SK-N-SH (cell line): ENCODE data around the gene ENTR1. TPM values are rescaled to one million over a fixed set of nuclear protein-coding genes. Genes with fewer than 3 reads are reported as not detected.

ENCODE experiments used
- CTCF ChIA-PET: fragments of 300-600, 350-600 bp; formaldehyde crosslinking; extraction: SDS; loops from one replicate; lab custom pipeline; 2021; lab: Yijun Ruan, JAX
- POLR2A ChIA-PET: fragments of 350-600 bp; sonication (Branson Sonifier 250); formaldehyde crosslinking; extraction: SDS; loops from one replicate; lab custom pipeline; 2020; ENCODE audit warnings: antibody characterized with exemption, inconsistent platforms; lab: Yijun Ruan, JAX
- DNase-seq: peaks from one replicate; pipeline ENCODE4 v3.0.0; 2012
- H2AFZ ChIP-seq: fragments of 200-600 bp; sonication (generic); 2 replicates; pipeline ENCODE4 v1.8.1; 2016; ENCODE audit warnings: antibody characterized with exemption, mild to moderate bottlenecking, low read depth
- H3F3A ChIP-seq: fragments of 200-600 bp; sonication (generic); replicated peaks from 2 replicates; pipeline ENCODE3; 2016; ENCODE audit warnings: antibody characterized with exemption, mild to moderate bottlenecking; ENCODE audit not compliant: insufficient read depth
- H3K27ac ChIP-seq, 2 experiments: fragments of 200-500 bp in 1 of 2; fragments of 200-600 bp in 1 of 2; sonication (Bioruptor generic) in 1 of 2; sonication (generic), shearing (Covaris generic) in 1 of 2; 2 replicates each; pipeline versions ENCODE4 v1.5.1 to v1.6.1; 2014 to 2016; ENCODE audit warnings: low read depth in 2 of 2, inconsistent platforms in 1 of 2, low read length in 1 of 2, mild to moderate bottlenecking in 1 of 2, mixed read lengths in 1 of 2
- H3K27me3 ChIP-seq: fragments of 200-600 bp; sonication (generic), shearing (Covaris generic); 2 replicates; pipeline ENCODE4 v1.6.1; 2016; ENCODE audit warnings: mixed run types; ENCODE audit not compliant: insufficient read depth
- H3K36me3 ChIP-seq, 2 experiments: fragments of 200-500 bp in 1 of 2; fragments of 200-600 bp in 1 of 2; sonication (Bioruptor generic) in 1 of 2; sonication (generic) in 1 of 2; replicated peaks in 1 of 2; 2 replicates each; pipeline versions ENCODE3 to v1.5.1; 2014 to 2016; ENCODE audit warnings: low read length in 1 of 2, mild to moderate bottlenecking in 1 of 2; ENCODE audit not compliant: insufficient read depth in 2 of 2, control insufficient read depth in 1 of 2
- H3K4me1 ChIP-seq, 2 experiments: fragments of 200-500 bp in 1 of 2; fragments of 200-600 bp in 1 of 2; sonication (Bioruptor generic) in 1 of 2; sonication (generic), shearing (Covaris generic) in 1 of 2; 2 replicates each; pipeline versions ENCODE4 v1.5.1 to v1.6.1; 2014 to 2016; ENCODE audit warnings: low read depth in 1 of 2, low read length in 1 of 2, mixed run types in 1 of 2; ENCODE audit not compliant: insufficient read depth in 2 of 2, control insufficient read depth in 1 of 2
- H3K4me2 ChIP-seq: fragments of 200-600 bp; sonication (generic), shearing (Covaris generic); 2 replicates; pipeline ENCODE4 v1.6.1; 2017; ENCODE audit warnings: mixed run types
- H3K4me3 ChIP-seq, 2 experiments: fragments of 200-500 bp in 1 of 2; fragments of 200-600 bp in 1 of 2; sonication (Bioruptor generic) in 1 of 2; sonication (generic), shearing (Covaris generic) in 1 of 2; 2 replicates each; pipeline versions ENCODE4 v1.5.1 to v1.8.1; 2014 to 2016; ENCODE audit warnings: low read depth in 2 of 2, inconsistent platforms in 1 of 2, low read length in 1 of 2, mild to moderate bottlenecking in 1 of 2, mixed read lengths in 1 of 2, moderate library complexity in 1 of 2
- H3K79me2 ChIP-seq: fragments of 200-600 bp; sonication (generic); 2 replicates; pipeline ENCODE4 v1.8.1; 2017; ENCODE audit warnings: mild to moderate bottlenecking; ENCODE audit not compliant: insufficient read depth
- H3K9ac ChIP-seq: fragments of 200-600 bp; sonication (generic); 2 replicates; pipeline ENCODE4 v1.6.1; 2017; ENCODE audit warnings: mixed run types
- H3K9me2 ChIP-seq: fragments of 200-600 bp; sonication (generic); 2 replicates; pipeline ENCODE4 v1.6.1; 2017; ENCODE audit warnings: mixed run types
- H3K9me3 ChIP-seq: fragments of 200-600 bp; sonication (generic); 2 replicates; pipeline ENCODE4 v1.6.1; 2017; ENCODE audit warnings: mixed run types, mild to moderate bottlenecking, moderate library complexity
- H4K20me1 ChIP-seq: fragments of 200-600 bp; sonication (generic); 2 replicates; pipeline ENCODE4 v1.6.1; 2017; ENCODE audit warnings: mild to moderate bottlenecking, mixed run types; ENCODE audit not compliant: insufficient read depth
- CHD2 ChIP-seq: fragments of 150-350 bp; IDR thresholded peaks from 2 replicates; pipeline ENCODE4 v1.6.1; 2018; ENCODE audit warnings: low read length; ENCODE audit not compliant: partially characterized antibody
- FOSL2 ChIP-seq: IDR thresholded peaks from 2 replicates; pipeline ENCODE4 v1.4.0; 2012; ENCODE audit warnings: low read depth, mild to moderate bottlenecking, moderate library complexity, borderline replicate concordance
- FOXJ3 ChIP-seq: sonication (generic); formaldehyde crosslinking; IDR thresholded peaks from 2 replicates; pipeline ENCODE4 v1.5.1; 2020; ENCODE audit warnings: mild to moderate bottlenecking, missing genetic modification reagents
- GATA2 ChIP-seq: sonication (generic); formaldehyde crosslinking; IDR thresholded peaks from 2 replicates; pipeline ENCODE4 v1.5.0; 2020; ENCODE audit warnings: mild to moderate bottlenecking, missing genetic modification reagents
- JUND ChIP-seq: IDR thresholded peaks from 2 replicates; pipeline ENCODE4 v1.4.0; 2012
- MEF2A ChIP-seq: IDR thresholded peaks from 2 replicates; pipeline ENCODE4 v1.4.0; 2012; ENCODE audit warnings: low read depth, borderline replicate concordance
- MXI1 ChIP-seq: IDR thresholded peaks from 2 replicates; pipeline ENCODE4 v1.6.1; 2012; ENCODE audit warnings: mild to moderate bottlenecking, low read depth, low read length, improper control_type of control experiment
- NRF1 ChIP-seq: IDR thresholded peaks from 2 replicates; pipeline ENCODE4 v1.6.1; 2012; ENCODE audit warnings: low read depth, mild to moderate bottlenecking, low read length
- RAD21 ChIP-seq: IDR thresholded peaks from 2 replicates; pipeline ENCODE4 v1.6.1; 2012; ENCODE audit warnings: mild to moderate bottlenecking, low read length
- RFX5 ChIP-seq: IDR thresholded peaks from 2 replicates; pipeline ENCODE4 v1.6.1; 2012; ENCODE audit warnings: mild to moderate bottlenecking, improper control_type of control experiment, low read length
- SMC3 ChIP-seq: IDR thresholded peaks from 2 replicates; pipeline ENCODE4 v1.6.1; 2012; ENCODE audit warnings: low read depth, low read length, improper control_type of control experiment
- TAF1 ChIP-seq: IDR thresholded peaks from 2 replicates; pipeline ENCODE4 v1.6.1; 2012; ENCODE audit warnings: low read depth, mild to moderate bottlenecking, low read length, moderate library complexity, borderline replicate concordance
- TCF12 ChIP-seq: IDR thresholded peaks from 2 replicates; pipeline ENCODE4 v1.4.0; 2012
- TEAD4 ChIP-seq: IDR thresholded peaks from 2 replicates; pipeline ENCODE4 v1.4.0; 2012; ENCODE audit warnings: mild to moderate bottlenecking, borderline replicate concordance; ENCODE audit not compliant: insufficient read depth
- WGBS: methylation state at CpG from one replicate; pipeline ENCODE4 v1.1.6; 2017; ENCODE audit warnings: low lambda C conversion rate; 5-methylcytosine and 5-hydroxymethylcytosine counted together
- polyA plus RNA-seq, 3 experiments: library from polyadenylated mRNA; depleted of rRNA; stranded (reverse); fragments of >200 nt; gene quantifications; 2 replicates each; pipeline ENCODE4 v1.2.3, GENCODE V29; 2012
- TF ChIP-seq, protein P1 (sequence below): fragments of 150-350 bp; IDR thresholded peaks from 2 replicates; pipeline ENCODE4 v1.6.1; 2016; ENCODE audit warnings: mild to moderate bottlenecking, low read depth, low read length
- TF ChIP-seq, protein P2 (sequence below): IDR thresholded peaks from 2 replicates; pipeline ENCODE4 v1.4.0; 2012; ENCODE audit warnings: low read depth, borderline replicate concordance
- TF ChIP-seq, protein P3 (sequence below): fragments of 200-600 bp; sonication (generic); IDR thresholded peaks from 2 replicates; pipeline ENCODE4 v1.6.1; 2017; ENCODE audit warnings: antibody characterized with exemption, mild to moderate bottlenecking, moderate library complexity
- TF ChIP-seq, protein P4 (sequence below): IDR thresholded peaks from 2 replicates; pipeline ENCODE4 v1.4.0; 2012; ENCODE audit warnings: low read depth, borderline replicate concordance
- TF ChIP-seq, protein P5 (sequence below): IDR thresholded peaks from 2 replicates; pipeline ENCODE4 v1.4.0; 2012; ENCODE audit warnings: low read depth

The ENTR1 gene
- polyA plus RNA-seq, 1 of the 3 experiments (the other 2 are of a cell fraction) = 71.3 TPM

DNA sequence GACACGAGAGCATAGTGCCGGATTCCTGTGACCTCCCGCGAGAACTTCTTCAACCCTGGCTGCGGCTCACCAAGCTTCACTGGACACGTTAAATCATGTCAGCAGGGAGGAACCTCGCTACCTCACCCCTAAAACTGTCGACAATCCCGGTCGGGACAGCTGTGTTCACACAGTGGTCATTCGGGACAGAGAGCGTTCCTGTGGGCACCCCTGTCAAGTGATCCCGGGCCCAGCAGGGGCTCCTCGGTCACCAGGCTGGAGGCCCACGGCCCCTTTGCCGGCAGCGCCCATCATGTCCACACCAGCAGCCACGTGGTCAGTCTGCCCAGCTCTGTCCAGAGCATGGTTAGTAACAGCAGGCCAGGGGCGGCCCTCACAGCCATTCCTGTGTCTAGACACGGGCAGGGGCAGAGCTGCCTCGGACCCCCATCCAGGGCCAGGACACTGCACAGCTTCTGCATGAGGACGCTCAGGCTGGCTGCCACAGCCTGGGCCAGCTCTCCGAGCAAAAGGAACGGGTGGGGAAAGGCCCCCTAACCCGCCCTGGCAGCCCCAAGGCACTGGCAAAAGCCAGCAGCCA lies 25.7 kb upstream of the ENTR1 start:
- no peaks in the 10 kb centered on the region for H3K9me3 ChIP-seq
- H3K36me3 ChIP-seq = peaks cover 0 to 35% of the 10 kb centered on the region in 2 experiments
- H3K4me2 ChIP-seq = peak overlapping the region; percentile 95; the same call in 1 of the 2 replicates
- H3K9me2 ChIP-seq = no peaks in the 10 kb centered on the region
- no peak overlapping the region for H3K4me3 ChIP-seq
- CTCF ChIA-PET = no interaction called here
- peaks cover 0 to 21% of the 10 kb centered on the region in 2 experiments; a peak in 1 of 4 replicates for H3K4me1 ChIP-seq
- DNase-seq = no peak
- H3F3A ChIP-seq = peaks cover 13% of the 10 kb centered on the region
- no peak overlapping the region for H2AFZ ChIP-seq
- WGBS = 91% methylated on average over 16 of the region's 25 CpGs
- TF ChIP-seq, protein P1, sequence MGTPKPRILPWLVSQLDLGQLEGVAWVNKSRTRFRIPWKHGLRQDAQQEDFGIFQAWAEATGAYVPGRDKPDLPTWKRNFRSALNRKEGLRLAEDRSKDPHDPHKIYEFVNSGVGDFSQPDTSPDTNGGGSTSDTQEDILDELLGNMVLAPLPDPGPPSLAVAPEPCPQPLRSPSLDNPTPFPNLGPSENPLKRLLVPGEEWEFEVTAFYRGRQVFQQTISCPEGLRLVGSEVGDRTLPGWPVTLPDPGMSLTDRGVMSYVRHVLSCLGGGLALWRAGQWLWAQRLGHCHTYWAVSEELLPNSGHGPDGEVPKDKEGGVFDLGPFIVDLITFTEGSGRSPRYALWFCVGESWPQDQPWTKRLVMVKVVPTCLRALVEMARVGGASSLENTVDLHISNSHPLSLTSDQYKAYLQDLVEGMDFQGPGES = no peak
- TF ChIP-seq SMC3 (no peak), MXI1 (no peak), JUND (no peak)
- POLR2A ChIA-PET = interaction anchor here (1.1 kb wide), 1 partner anchor 12 kb away, joined by 3 read pairs; no protein-coding TSS in a partner anchor
- H3K9ac ChIP-seq = no peak overlapping the region
- no peaks in the 10 kb centered on the region for H3K27me3 ChIP-seq
- no peak overlapping the region for H3K27ac ChIP-seq
- peaks cover 65% of the 10 kb centered on the region for H3K79me2 ChIP-seq
- peaks cover 68% of the 10 kb centered on the region for H4K20me1 ChIP-seq

DNA sequence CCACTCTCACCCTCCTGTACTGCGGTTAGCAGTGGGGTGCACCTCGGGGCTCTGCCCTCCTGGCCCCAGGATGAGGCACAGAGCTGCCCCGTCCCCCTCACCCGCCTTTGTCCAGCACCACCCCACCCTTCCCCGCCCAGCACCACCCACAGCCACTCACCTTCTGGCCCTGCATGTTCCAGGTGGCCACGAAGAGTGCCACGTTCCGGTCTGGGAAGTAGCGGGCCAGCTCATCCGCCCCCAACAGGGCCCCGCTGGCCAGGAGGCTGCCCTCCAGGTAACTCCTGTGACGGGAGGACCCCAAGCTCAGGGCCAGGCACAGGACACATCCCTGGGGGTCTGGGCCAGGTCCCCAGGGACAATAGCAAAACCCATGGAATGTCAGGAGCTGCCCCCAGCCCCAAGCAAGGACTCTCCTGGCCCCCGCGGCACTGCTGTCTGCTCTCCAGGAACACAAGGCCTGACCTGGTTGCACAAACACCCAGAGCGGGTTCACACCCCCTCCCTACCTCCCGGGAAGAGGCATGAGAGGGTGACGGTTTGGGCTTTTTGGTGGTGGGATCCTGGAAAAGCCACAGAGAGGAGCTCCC lies 24.3 kb upstream of the ENTR1 start:
- Histone ChIP-seq H3K27ac (no peak overlapping the region), H3K4me3 (no peak overlapping the region), H3K4me2 (no peak overlapping the region), H2AFZ (no peak overlapping the region), H3K9me2 (no peaks in the 10 kb centered on the region), H3K4me1 (peaks cover 0 to 17% of the 10 kb centered on the region in 2 experiments; a peak in 1 of 4 replicates), H3K79me2 (peaks cover 65% of the 10 kb centered on the region), H3K9me3 (no peaks in the 10 kb centered on the region), H3F3A (no peaks in the 10 kb centered on the region), H3K36me3 (peaks cover 0 to 37% of the 10 kb centered on the region in 2 experiments), H4K20me1 (peaks cover 55% of the 10 kb centered on the region), H3K27me3 (no peaks in the 10 kb centered on the region), H3K9ac (no peak overlapping the region)
- POLR2A ChIA-PET = interaction anchor here (1.0 to 1.8 kb wide), 2 partner anchors 9 to 19 kb away, joined by 3 to 5 read pairs; no protein-coding TSS in a partner anchor
- DNase-seq = no peak
- WGBS = 86% methylated on average over 11 of the region's 17 CpGs
- TF ChIP-seq CHD2 (no peak), GATA2 (CRISPR knock-in tag) (no peak), NRF1 (no peak), TEAD4 (no peak), FOSL2 (no peak), MEF2A (no peak), TAF1 (no peak), RAD21 (no peak), TCF12 (no peak), RFX5 (no peak), FOXJ3 (CRISPR knock-in tag) (no peak)
- TF ChIP-seq, protein P2, sequence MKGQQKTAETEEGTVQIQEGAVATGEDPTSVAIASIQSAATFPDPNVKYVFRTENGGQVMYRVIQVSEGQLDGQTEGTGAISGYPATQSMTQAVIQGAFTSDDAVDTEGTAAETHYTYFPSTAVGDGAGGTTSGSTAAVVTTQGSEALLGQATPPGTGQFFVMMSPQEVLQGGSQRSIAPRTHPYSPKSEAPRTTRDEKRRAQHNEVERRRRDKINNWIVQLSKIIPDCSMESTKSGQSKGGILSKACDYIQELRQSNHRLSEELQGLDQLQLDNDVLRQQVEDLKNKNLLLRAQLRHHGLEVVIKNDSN = no peak
- TF ChIP-seq, protein P3, sequence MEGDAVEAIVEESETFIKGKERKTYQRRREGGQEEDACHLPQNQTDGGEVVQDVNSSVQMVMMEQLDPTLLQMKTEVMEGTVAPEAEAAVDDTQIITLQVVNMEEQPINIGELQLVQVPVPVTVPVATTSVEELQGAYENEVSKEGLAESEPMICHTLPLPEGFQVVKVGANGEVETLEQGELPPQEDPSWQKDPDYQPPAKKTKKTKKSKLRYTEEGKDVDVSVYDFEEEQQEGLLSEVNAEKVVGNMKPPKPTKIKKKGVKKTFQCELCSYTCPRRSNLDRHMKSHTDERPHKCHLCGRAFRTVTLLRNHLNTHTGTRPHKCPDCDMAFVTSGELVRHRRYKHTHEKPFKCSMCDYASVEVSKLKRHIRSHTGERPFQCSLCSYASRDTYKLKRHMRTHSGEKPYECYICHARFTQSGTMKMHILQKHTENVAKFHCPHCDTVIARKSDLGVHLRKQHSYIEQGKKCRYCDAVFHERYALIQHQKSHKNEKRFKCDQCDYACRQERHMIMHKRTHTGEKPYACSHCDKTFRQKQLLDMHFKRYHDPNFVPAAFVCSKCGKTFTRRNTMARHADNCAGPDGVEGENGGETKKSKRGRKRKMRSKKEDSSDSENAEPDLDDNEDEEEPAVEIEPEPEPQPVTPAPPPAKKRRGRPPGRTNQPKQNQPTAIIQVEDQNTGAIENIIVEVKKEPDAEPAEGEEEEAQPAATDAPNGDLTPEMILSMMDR = no peak
- TF ChIP-seq, protein P4, sequence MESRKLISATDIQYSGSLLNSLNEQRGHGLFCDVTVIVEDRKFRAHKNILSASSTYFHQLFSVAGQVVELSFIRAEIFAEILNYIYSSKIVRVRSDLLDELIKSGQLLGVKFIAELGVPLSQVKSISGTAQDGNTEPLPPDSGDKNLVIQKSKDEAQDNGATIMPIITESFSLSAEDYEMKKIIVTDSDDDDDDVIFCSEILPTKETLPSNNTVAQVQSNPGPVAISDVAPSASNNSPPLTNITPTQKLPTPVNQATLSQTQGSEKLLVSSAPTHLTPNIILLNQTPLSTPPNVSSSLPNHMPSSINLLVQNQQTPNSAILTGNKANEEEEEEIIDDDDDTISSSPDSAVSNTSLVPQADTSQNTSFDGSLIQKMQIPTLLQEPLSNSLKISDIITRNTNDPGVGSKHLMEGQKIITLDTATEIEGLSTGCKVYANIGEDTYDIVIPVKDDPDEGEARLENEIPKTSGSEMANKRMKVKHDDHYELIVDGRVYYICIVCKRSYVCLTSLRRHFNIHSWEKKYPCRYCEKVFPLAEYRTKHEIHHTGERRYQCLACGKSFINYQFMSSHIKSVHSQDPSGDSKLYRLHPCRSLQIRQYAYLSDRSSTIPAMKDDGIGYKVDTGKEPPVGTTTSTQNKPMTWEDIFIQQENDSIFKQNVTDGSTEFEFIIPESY = no peak
- TF ChIP-seq, protein P1 = no peak
- TF ChIP-seq, protein P5, sequence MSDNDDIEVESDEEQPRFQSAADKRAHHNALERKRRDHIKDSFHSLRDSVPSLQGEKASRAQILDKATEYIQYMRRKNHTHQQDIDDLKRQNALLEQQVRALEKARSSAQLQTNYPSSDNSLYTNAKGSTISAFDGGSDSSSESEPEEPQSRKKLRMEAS = no peak
- CTCF ChIA-PET = interaction anchor here (1.2 kb wide), 1 partner anchor 71 kb away, joined by 3 read pairs; the partner anchor contains the start of gene DNLZ
